ENCODE data around the gene TRIO. TPM values are rescaled to one million over a fixed set of nuclear protein-coding genes. Genes with fewer than 3 reads are reported as not detected.
A peak's percentile ranks its signal among the peaks of the same experiment; 100 is the strongest.

Gene TRIO
- total and polyA plus RNA-seq, 8 donors, result 84.4 to 151 (median 93.7) TPM

- no peak for DNase-seq
- intact Hi-C loops (cut with DNase I), result no loop called here
- Histone ChIP-seq H3K4me3 (no peak overlapping the region), H3K36me3 (peaks cover 0 to 89% of the 10 kb centered on the region in 2 donors), H3K9me3 (no peaks in the 10 kb centered on the region), H3K27me3 (no peaks in the 10 kb centered on the region), H3K4me1 (no peaks in the 10 kb centered on the region), H3K27ac (no peak overlapping the region)
- TF ChIP-seq, protein P1, sequence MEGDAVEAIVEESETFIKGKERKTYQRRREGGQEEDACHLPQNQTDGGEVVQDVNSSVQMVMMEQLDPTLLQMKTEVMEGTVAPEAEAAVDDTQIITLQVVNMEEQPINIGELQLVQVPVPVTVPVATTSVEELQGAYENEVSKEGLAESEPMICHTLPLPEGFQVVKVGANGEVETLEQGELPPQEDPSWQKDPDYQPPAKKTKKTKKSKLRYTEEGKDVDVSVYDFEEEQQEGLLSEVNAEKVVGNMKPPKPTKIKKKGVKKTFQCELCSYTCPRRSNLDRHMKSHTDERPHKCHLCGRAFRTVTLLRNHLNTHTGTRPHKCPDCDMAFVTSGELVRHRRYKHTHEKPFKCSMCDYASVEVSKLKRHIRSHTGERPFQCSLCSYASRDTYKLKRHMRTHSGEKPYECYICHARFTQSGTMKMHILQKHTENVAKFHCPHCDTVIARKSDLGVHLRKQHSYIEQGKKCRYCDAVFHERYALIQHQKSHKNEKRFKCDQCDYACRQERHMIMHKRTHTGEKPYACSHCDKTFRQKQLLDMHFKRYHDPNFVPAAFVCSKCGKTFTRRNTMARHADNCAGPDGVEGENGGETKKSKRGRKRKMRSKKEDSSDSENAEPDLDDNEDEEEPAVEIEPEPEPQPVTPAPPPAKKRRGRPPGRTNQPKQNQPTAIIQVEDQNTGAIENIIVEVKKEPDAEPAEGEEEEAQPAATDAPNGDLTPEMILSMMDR (IDR thresholded peaks at IDR 0.05), result no peak
- peak; percentile 54 for ATAC-seq
These were observed 222.8 kb downstream of the TRIO start for GRCh38 chr5:14365831-14366430.

- no peaks in the 10 kb centered on the region for H3K4me1 ChIP-seq
- peaks cover 0 to 89% of the 10 kb centered on the region in 2 donors for H3K36me3 ChIP-seq
These were observed 223.6 kb downstream of the TRIO start for GRCh38 chr5:14366763-14367162.

GRCh38 chr5:14367364-14367763 is 224.2 kb downstream of the TRIO start:
- DNase-seq (no peak), ATAC-seq (no peak)
- no peak overlapping the region for H3K4me3 ChIP-seq
- intact Hi-C loops (cut with DNase I), result no loop called here
- H3K36me3 ChIP-seq, result peaks cover 0 to 94% of the 10 kb centered on the region in 2 donors
- H3K4me1 ChIP-seq, result no peaks in the 10 kb centered on the region
- H3K9me3 ChIP-seq, result no peaks in the 10 kb centered on the region
- H3K27me3 ChIP-seq, result no peaks in the 10 kb centered on the region
- H3K27ac ChIP-seq, result no peak overlapping the region
- TF ChIP-seq, protein P1 (IDR thresholded peaks at IDR 0.05), result no peak

More at GRCh38 chr5:14366763-14367162, 223.6 kb downstream of the TRIO start:
- DNase-seq, result no peak
- intact Hi-C loops (cut with DNase I), result no loop called here
- TF ChIP-seq, protein P1 (IDR thresholded peaks at IDR 0.05), result no peak
- Histone ChIP-seq H3K27me3 (no peaks in the 10 kb centered on the region), H3K27ac (no peak overlapping the region), H3K4me3 (no peak overlapping the region), H3K9me3 (no peaks in the 10 kb centered on the region)
- ATAC-seq, result no peak

- Histone ChIP-seq H3K4me1 (no peaks in the 10 kb centered on the region), H3K36me3 (peaks cover 4 to 100% of the 10 kb centered on the region in 2 donors), H3K4me3 (no peak overlapping the region), H3K27ac (no peak overlapping the region), H3K27me3 (no peaks in the 10 kb centered on the region), H3K9me3 (no peaks in the 10 kb centered on the region)
- intact Hi-C loops (cut with DNase I), result no loop called here
- DNase-seq, result no peak
- ATAC-seq, result no peak
- TF ChIP-seq, protein P1 (IDR thresholded peaks at IDR 0.05), result no peak
These were observed 226.6 kb downstream of the TRIO start for GRCh38 chr5:14369780-14370179.

DNA sequence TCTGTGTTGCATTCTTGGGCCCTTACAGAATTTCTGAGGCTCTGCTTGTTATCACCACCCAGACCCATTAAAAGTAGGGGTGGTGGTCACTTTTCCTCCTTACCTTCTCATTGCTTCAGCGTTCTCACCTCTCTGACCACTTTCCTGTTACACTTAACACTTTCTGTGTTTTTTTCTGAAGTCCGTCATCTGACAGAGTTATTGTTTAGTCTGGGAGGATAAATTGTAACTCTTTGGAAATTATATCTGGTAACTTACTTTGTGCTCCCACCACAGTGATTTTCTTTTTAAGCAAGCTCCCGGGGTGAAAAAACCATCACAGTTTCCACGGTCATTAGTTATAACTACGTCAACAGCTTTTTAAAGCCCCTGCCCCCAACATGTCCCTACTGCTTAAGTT is 227.2 kb downstream of the TRIO start:
- TF ChIP-seq, protein P1 (IDR thresholded peaks at IDR 0.05), result no peak
- Histone ChIP-seq H3K9me3 (no peaks in the 10 kb centered on the region), H3K27me3 (no peaks in the 10 kb centered on the region), H3K4me3 (no peak overlapping the region), H3K4me1 (no peaks in the 10 kb centered on the region), H3K36me3 (peaks cover 4 to 100% of the 10 kb centered on the region in 2 donors), H3K27ac (no peak overlapping the region)
- ATAC-seq (no peak), DNase-seq (no peak)
- intact Hi-C loops (cut with DNase I), result no loop called here

Data from left lung (tissue), 10 donors.